ENCODE results near the gene HTR2B.
A peak's percentile ranks its signal among the peaks of the same experiment; 100 is the strongest.
"Not testable (repeated sequence)": the region's sequence is repeated elsewhere in the genome, so short reads cannot be mapped to it uniquely, and the experiment has no call there.

Gene HTR2B

DNA sequence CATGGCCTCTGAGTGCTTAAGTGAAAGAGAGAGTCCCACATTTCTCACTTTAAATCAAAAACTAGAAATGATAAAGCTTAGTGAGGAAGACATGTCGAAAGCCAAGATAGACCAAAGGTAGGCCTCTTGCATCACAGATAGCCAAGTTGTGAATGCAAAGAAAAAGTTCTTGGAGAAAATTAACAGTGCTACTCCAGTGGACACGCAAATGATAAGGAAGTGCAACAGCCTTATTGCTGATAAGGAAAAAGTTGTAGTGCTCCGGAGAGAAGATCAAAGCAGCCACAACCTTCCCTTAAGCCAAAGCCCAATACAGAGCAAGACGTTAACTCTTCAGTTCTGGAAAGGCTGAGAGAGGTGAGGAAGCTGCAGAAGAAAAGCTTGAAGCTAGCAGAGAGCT is 36.1 kb downstream of the HTR2B start:
- no peak overlapping the region for H3K4me3 ChIP-seq (ENCODE audit: low read depth, low read length)
- no peak for TF ChIP-seq CTCF (IDR thresholded peaks at IDR 0.05; ENCODE audit: low read depth, low read length)
- no peak for TF ChIP-seq POLR2A (IDR thresholded peaks at IDR 0.05; ENCODE audit: extremely low read depth, insufficient read length)
- no peak for TF ChIP-seq MYC (IDR thresholded peaks at IDR 0.05; ENCODE audit: low read depth, low read length)
- no peak for TF ChIP-seq MAX (IDR thresholded peaks at IDR 0.05; ENCODE audit: low read depth, low read length)
- DNase-seq (ENCODE audit: low read depth), result no peak

DNA sequence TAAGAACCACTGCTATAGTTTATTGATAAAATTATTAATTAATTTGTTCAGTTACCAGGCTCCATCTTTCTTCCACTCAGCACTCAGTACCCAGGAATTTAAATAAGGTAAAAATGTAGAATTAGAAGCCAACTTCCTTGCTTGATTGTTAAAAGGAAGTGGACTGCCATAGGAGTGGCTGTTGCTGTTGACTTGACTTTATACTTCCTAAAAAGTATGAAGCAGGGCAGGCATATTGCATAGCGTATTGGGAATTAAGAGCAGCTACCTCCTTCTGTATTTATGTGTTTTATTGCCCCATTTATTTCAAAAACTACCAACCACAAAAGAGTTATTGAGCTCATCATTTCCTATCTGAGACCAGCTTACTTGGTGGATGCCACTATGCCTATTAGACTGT is 40.3 kb downstream of the HTR2B start:
- TF ChIP-seq POLR2A (IDR thresholded peaks at IDR 0.05; ENCODE audit: extremely low read depth, insufficient read length), result no peak
- TF ChIP-seq CTCF (IDR thresholded peaks at IDR 0.05; ENCODE audit: low read depth, low read length), result no peak
- no peak for TF ChIP-seq MAX (IDR thresholded peaks at IDR 0.05; ENCODE audit: low read depth, low read length)
- no peak for TF ChIP-seq MYC (IDR thresholded peaks at IDR 0.05; ENCODE audit: low read depth, low read length)
- no peak for DNase-seq (ENCODE audit: low read depth)
- H3K4me3 ChIP-seq (ENCODE audit: low read depth, low read length), result no peak overlapping the region

GRCh38 chr2:231069379-231070054 is 55.3 kb downstream of the HTR2B start:
- TF ChIP-seq POLR2A (IDR thresholded peaks at IDR 0.05; ENCODE audit: extremely low read depth, insufficient read length) (no peak), CTCF (IDR thresholded peaks at IDR 0.05; ENCODE audit: low read depth, low read length) (no peak), MAX (IDR thresholded peaks at IDR 0.05; ENCODE audit: low read depth, low read length) (no peak), MYC (IDR thresholded peaks at IDR 0.05; ENCODE audit: low read depth, low read length) (no peak)
- no peak for DNase-seq (ENCODE audit: low read depth)

GRCh38 chr2:231068525-231069222 is 56.2 kb downstream of the HTR2B start:
- peak; percentile 52 for DNase-seq (ENCODE audit: low read depth)
- H3K4me3 ChIP-seq (ENCODE audit: low read depth, low read length), result no peak overlapping the region
- TF ChIP-seq POLR2A (IDR thresholded peaks at IDR 0.05; ENCODE audit: extremely low read depth, insufficient read length) (no peak), MAX (IDR thresholded peaks at IDR 0.05; ENCODE audit: low read depth, low read length) (no peak), MYC (IDR thresholded peaks at IDR 0.05; ENCODE audit: low read depth, low read length) (no peak), CTCF (IDR thresholded peaks at IDR 0.05; ENCODE audit: low read depth, low read length) (no peak)

More at GRCh38 chr2:231069379-231070054, 55.3 kb downstream of the HTR2B start:
- H3K4me3 ChIP-seq (ENCODE audit: low read depth, low read length), result no peak overlapping the region

GRCh38 chr2:231067531-231067930 is 57.3 kb downstream of the HTR2B start:
- H3K4me3 ChIP-seq (ENCODE audit: low read depth, low read length); DNase-seq (ENCODE audit: low read depth): not testable (repeated sequence)

- no peak overlapping the region for H3K4me3 ChIP-seq (ENCODE audit: low read depth, low read length)
- TF ChIP-seq MAX (IDR thresholded peaks at IDR 0.05; ENCODE audit: low read depth, low read length) (no peak), CTCF (IDR thresholded peaks at IDR 0.05; ENCODE audit: low read depth, low read length) (no peak), POLR2A (IDR thresholded peaks at IDR 0.05; ENCODE audit: extremely low read depth, insufficient read length) (no peak), MYC (IDR thresholded peaks at IDR 0.05; ENCODE audit: low read depth, low read length) (no peak)
- no peak for DNase-seq (ENCODE audit: low read depth)
Observed at GRCh38 chr2:231065966-231066365, 58.9 kb downstream of the HTR2B start.

Data from NB4 (cell line).